CD4-positive, alpha-beta memory T cell (primary cell): ENCODE data around the gene MSN. TPM values are rescaled to one million over a fixed set of nuclear protein-coding genes. Genes with fewer than 3 reads are reported as not detected.
"Not testable (repeated sequence)": the region's sequence is repeated elsewhere in the genome, so short reads cannot be mapped to it uniquely, and the experiment has no call there.

Experiments
- CTCF ChIA-PET: fragments of 350-600 bp; sonication (Branson Sonifier 250); formaldehyde crosslinking; loops from one replicate; lab custom pipeline; 2021; ENCODE audit warnings: inconsistent platforms; ENCODE audit not compliant: partially characterized antibody; lab: Charles Lee
- POLR2A ChIA-PET: fragments of 350-600 bp; sonication (Branson Sonifier 250); formaldehyde crosslinking; loops from one replicate; lab custom pipeline; 2021; ENCODE audit not compliant: partially characterized antibody; lab: Charles Lee
- DNase-seq, 5 donors: peaks; one replicate each; pipeline versions ENCODE4 v3.0.0 to v3.0.0-alpha.2; 2020 to 2022; ENCODE audit warnings: mixed read lengths in 1 of 5
- H3K27ac ChIP-seq: one replicate; pipeline ENCODE4 v1.7.0; 2013; ENCODE audit warnings: low read depth, low read length
- H3K27me3 ChIP-seq: 2 replicates; pipeline ENCODE4 v1.7.0; 2013; ENCODE audit warnings: mild to moderate bottlenecking, low read length, moderate library complexity; ENCODE audit not compliant: insufficient read depth
- H3K36me3 ChIP-seq: 2 replicates; pipeline ENCODE4 v1.7.0; 2013; ENCODE audit warnings: mild to moderate bottlenecking, low read length, moderate library complexity; ENCODE audit not compliant: insufficient read depth
- H3K4me1 ChIP-seq: 2 replicates; pipeline ENCODE4 v1.7.0; 2013; ENCODE audit warnings: mild to moderate bottlenecking, low read length, moderate library complexity; ENCODE audit not compliant: insufficient read depth
- H3K4me3 ChIP-seq, 2 donors: one replicate each; pipeline ENCODE4 v1.7.0; 2013; ENCODE audit warnings: low read length in 2 of 2, mild to moderate bottlenecking in 1 of 2
- H3K9me3 ChIP-seq, 2 donors: one replicate each; pipeline ENCODE4 v1.7.0; 2013; ENCODE audit warnings: low read length in 2 of 2, control low read depth in 1 of 2; ENCODE audit not compliant: control insufficient read depth in 1 of 2
- H3K27ac Mint-ChIP-seq, 7 donors: one replicate each; pipeline ENCODE4 v1.8.0; 2020 to 2021; ENCODE audit warnings: mixed read lengths in 7 of 7, mild to moderate bottlenecking in 6 of 7, inconsistent platforms in 3 of 7, moderate library complexity in 3 of 7
- H3K27me3 Mint-ChIP-seq, 2 donors: one replicate each; pipeline ENCODE4 v1.8.0; 2020 to 2021; ENCODE audit warnings: mixed read lengths in 2 of 2
- H3K36me3 Mint-ChIP-seq, 2 donors: one replicate each; pipeline ENCODE4 v1.8.0; 2020 to 2021; ENCODE audit warnings: mixed read lengths in 2 of 2, inconsistent platforms in 1 of 2, mild to moderate bottlenecking in 1 of 2
- H3K4me1 Mint-ChIP-seq, 4 donors: one replicate each; pipeline ENCODE4 v1.8.0; 2020 to 2021; ENCODE audit warnings: mixed read lengths in 4 of 4, mild to moderate bottlenecking in 1 of 4
- H3K4me3 Mint-ChIP-seq, 8 donors: one replicate each; pipeline ENCODE4 v1.8.0; 2020 to 2021; ENCODE audit warnings: mixed read lengths in 8 of 8, mild to moderate bottlenecking in 7 of 8, moderate library complexity in 6 of 8, inconsistent platforms in 3 of 8
- H3K9me3 Mint-ChIP-seq, 8 donors: one replicate each; pipeline ENCODE4 v1.8.0; 2020 to 2021; ENCODE audit warnings: mixed read lengths in 8 of 8, mild to moderate bottlenecking in 5 of 8, inconsistent platforms in 3 of 8, moderate library complexity in 1 of 8
- intact Hi-C: fragments of 100-400 bp; cut with micrococcal nuclease; formaldehyde crosslinking; loops from one replicate; pipeline ENCODE4 v1.15.1; 2023
- polyA plus RNA-seq, 2 donors: library from polyadenylated mRNA; unstranded; fragments of 300-500 nt; fragmentation: Illumina TruSeq; gene quantifications; one replicate each; pipeline ENCODE4 v1.2.3, GENCODE V29; 2021
- total RNA-seq, 2 experiments: library from RNA; stranded (reverse); gene quantifications; one replicate each; pipeline ENCODE4 v1.2.3, GENCODE V29; 2021

Gene MSN
- total and polyA plus RNA-seq, 4 experiments from 2014 or later = 334 to 669 (median 468) TPM

GRCh38 chrX:65758505-65758904, 91.1 kb downstream of the MSN start:
- intact Hi-C loops = no loop called here
- H3K27me3 Mint-ChIP-seq = no peaks in the 10 kb centered on the region

GRCh38 chrX:65759525-65759924, 92.1 kb downstream of the MSN start:
- H3K4me3 ChIP-seq, DNase-seq, H3K36me3 ChIP-seq, intact Hi-C loops, H3K27ac ChIP-seq, H3K27me3 ChIP-seq, H3K27ac Mint-ChIP-seq, H3K36me3 Mint-ChIP-seq, POLR2A ChIA-PET, H3K4me3 Mint-ChIP-seq, CTCF ChIA-PET, H3K27me3 Mint-ChIP-seq, H3K9me3 ChIP-seq: not testable (repeated sequence)
- peaks cover 0 to 12% (median 4%) of the 10 kb centered on the region in 8 donors for H3K9me3 Mint-ChIP-seq
- peaks cover 17% of the 10 kb centered on the region for H3K4me1 ChIP-seq
- peaks cover 20 to 41% (median 37%) of the 10 kb centered on the region in 4 donors for H3K4me1 Mint-ChIP-seq

More at GRCh38 chrX:65758505-65758904, 91.1 kb downstream of the MSN start:
- H3K4me1 ChIP-seq = peaks cover 9% of the 10 kb centered on the region
- peaks cover 0 to 15% (median 8%) of the 10 kb centered on the region in 8 donors for H3K9me3 Mint-ChIP-seq
- no peaks in the 10 kb centered on the region for H3K9me3 ChIP-seq
- POLR2A ChIA-PET = no interaction called here
- H3K27ac ChIP-seq = no peak overlapping the region
- no peak for DNase-seq
- no peak overlapping the region for H3K27ac Mint-ChIP-seq
- H3K36me3 ChIP-seq = no peaks in the 10 kb centered on the region
- peaks cover 17 to 38% (median 32%) of the 10 kb centered on the region in 4 donors for H3K4me1 Mint-ChIP-seq
- H3K27me3 ChIP-seq = no peaks in the 10 kb centered on the region
- no peak overlapping the region for H3K4me3 Mint-ChIP-seq
- CTCF ChIA-PET = no interaction called here
- no peak overlapping the region for H3K4me3 ChIP-seq
- H3K36me3 Mint-ChIP-seq = peaks cover 0 to 7% of the 10 kb centered on the region in 2 donors

GRCh38 chrX:65769564-65770292, 102.3 kb downstream of the MSN start:
- intact Hi-C loops = no loop called here
- Histone ChIP-seq H3K36me3 (no peaks in the 10 kb centered on the region), H3K9me3 (no peaks in the 10 kb centered on the region), H3K4me3 (no peak overlapping the region), H3K4me1 (no peaks in the 10 kb centered on the region), H3K27ac (no peak overlapping the region), H3K27me3 (no peaks in the 10 kb centered on the region)
- H3K27ac Mint-ChIP-seq = peak overlapping the region in 1 of 7 donors; percentile 53
- peaks cover 0 to 2% (median 0%) of the 10 kb centered on the region in 8 donors for H3K9me3 Mint-ChIP-seq
- ChIA-PET POLR2A (no interaction called here), CTCF (no interaction called here)
- peaks cover 0 to 11% (median 4%) of the 10 kb centered on the region in 4 donors for H3K4me1 Mint-ChIP-seq
- H3K27me3 Mint-ChIP-seq = no peaks in the 10 kb centered on the region
- peak overlapping the region in 2 of 8 donors; percentile 43 to 46 for H3K4me3 Mint-ChIP-seq
- DNase-seq = no peak
- H3K36me3 Mint-ChIP-seq = peaks cover 0 to 4% of the 10 kb centered on the region in 2 donors

GRCh38 chrX:65772842-65773241, 105.4 kb downstream of the MSN start:
- intact Hi-C loops = no loop called here
- Histone ChIP-seq H3K36me3 (no peaks in the 10 kb centered on the region), H3K27me3 (no peaks in the 10 kb centered on the region), H3K27ac (no peak overlapping the region), H3K4me3 (no peak overlapping the region), H3K4me1 (no peaks in the 10 kb centered on the region), H3K9me3 (no peaks in the 10 kb centered on the region)
- ChIA-PET CTCF (no interaction called here), POLR2A (no interaction called here)
- Mint-ChIP-seq H3K27me3 (no peaks in the 10 kb centered on the region), H3K36me3 (peaks cover 0 to 4% of the 10 kb centered on the region in 2 donors), H3K9me3 (peaks cover 0 to 2% (median 0%) of the 10 kb centered on the region in 8 donors), H3K27ac (no peak overlapping the region), H3K4me3 (no peak overlapping the region), H3K4me1 (peaks cover 0 to 11% (median 4%) of the 10 kb centered on the region in 4 donors)
- no peak for DNase-seq

GRCh38 chrX:65781845-65782244, 114.4 kb downstream of the MSN start:
- intact Hi-C loops = no loop called here
- Mint-ChIP-seq H3K36me3 (no peaks in the 10 kb centered on the region), H3K4me3 (no peak overlapping the region), H3K9me3 (peaks cover 0 to 1% (median 0%) of the 10 kb centered on the region in 8 donors), H3K27ac (no peak overlapping the region), H3K4me1 (peaks cover 4 to 9% (median 5%) of the 10 kb centered on the region in 4 donors), H3K27me3 (no peaks in the 10 kb centered on the region)
- ChIA-PET CTCF (no interaction called here), POLR2A (no interaction called here)
- no peaks in the 10 kb centered on the region for H3K9me3 ChIP-seq
- no peak overlapping the region for H3K4me3 ChIP-seq
- H3K27ac ChIP-seq = no peak overlapping the region
- no peaks in the 10 kb centered on the region for H3K27me3 ChIP-seq
- H3K4me1 ChIP-seq = no peaks in the 10 kb centered on the region
- no peaks in the 10 kb centered on the region for H3K36me3 ChIP-seq
- DNase-seq = no peak

GRCh38 chrX:65783746-65784145, 116.3 kb downstream of the MSN start:
- peaks cover 4 to 9% (median 5%) of the 10 kb centered on the region in 4 donors for H3K4me1 Mint-ChIP-seq
- no peak overlapping the region for H3K4me3 ChIP-seq
- POLR2A ChIA-PET = no interaction called here
- no peaks in the 10 kb centered on the region for H3K27me3 Mint-ChIP-seq
- CTCF ChIA-PET = no interaction called here
- no peak for DNase-seq
- H3K36me3 ChIP-seq = no peaks in the 10 kb centered on the region
- no peaks in the 10 kb centered on the region for H3K27me3 ChIP-seq
- peak overlapping the region in 1 of 8 donors; percentile 49 for H3K4me3 Mint-ChIP-seq
- H3K27ac ChIP-seq = no peak overlapping the region
- intact Hi-C loops = no loop called here
- H3K9me3 ChIP-seq = no peaks in the 10 kb centered on the region
- no peaks in the 10 kb centered on the region for H3K4me1 ChIP-seq
- H3K36me3 Mint-ChIP-seq = no peaks in the 10 kb centered on the region
- H3K27ac Mint-ChIP-seq = peak overlapping the region in 1 of 7 donors; percentile 70
- peaks cover 0 to 1% (median 0%) of the 10 kb centered on the region in 8 donors for H3K9me3 Mint-ChIP-seq
